HG03025 (cell line): ENCODE data around the gene NR3C1.

Experiments
- ATAC-seq: cut with Tn5 transposase; IDR thresholded peaks from one replicate; pipeline ENCODE4 v1.9.1; 2021; ENCODE audit warnings: mild to moderate bottlenecking, moderate library complexity; ENCODE audit not compliant: unreplicated experiment, low FRiP score

Gene NR3C1

GRCh38 chr5:143373076-143373475 is 30.4 kb downstream of the NR3C1 start:
- ATAC-seq = no peak

- ATAC-seq = no peak
These were observed 31.2 kb downstream of the NR3C1 start for GRCh38 chr5:143372187-143372829.

DNA sequence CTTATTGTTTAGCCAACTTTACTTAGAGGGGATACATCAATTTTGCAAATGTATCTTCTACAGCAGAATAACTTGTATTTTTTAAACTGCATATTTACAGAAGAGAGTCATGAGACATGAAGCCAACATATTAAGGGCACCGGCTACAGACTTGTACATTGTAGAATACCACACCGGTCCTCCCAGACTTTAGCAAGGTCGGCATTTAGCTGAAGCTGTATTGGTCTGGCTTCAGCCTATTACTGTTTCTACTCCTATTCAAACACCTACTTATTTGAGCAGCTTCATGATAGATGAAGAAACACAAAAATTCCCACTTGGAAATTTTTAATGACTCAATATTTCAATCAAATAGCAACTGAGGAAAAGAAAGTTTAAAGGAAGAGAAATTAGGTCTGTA is 33.0 kb downstream of the NR3C1 start:
- no peak for ATAC-seq

GRCh38 chr5:143364061-143364460 is 39.4 kb downstream of the NR3C1 start:
- no peak for ATAC-seq

DNA sequence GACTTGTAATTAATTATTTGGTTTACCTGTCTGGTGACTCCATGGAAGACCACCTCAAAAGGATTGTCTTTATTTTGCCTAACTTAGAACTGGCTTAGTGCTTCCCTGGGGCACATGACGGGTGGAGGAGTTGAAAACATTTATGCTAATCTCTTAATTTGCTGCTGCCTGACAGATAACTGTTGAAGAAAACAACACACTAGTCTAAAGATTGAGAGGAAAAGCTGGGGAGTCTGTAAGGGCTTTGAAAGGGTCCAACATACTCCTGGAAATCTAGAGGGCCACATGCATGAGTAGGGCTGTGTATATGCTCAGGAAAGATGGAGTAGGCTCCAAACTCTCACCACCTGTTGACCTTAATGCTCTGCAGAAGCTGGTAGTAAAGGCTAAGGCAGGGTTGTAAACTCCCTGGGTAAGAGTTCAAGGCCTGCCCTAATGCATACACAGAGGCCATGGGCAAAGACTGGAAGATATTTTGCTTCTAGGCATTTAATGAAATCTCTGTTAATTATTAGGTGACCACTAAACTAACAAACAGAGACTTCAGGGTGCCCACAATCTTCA is 40.7 kb downstream of the NR3C1 start:
- no peak for ATAC-seq

GRCh38 chr5:143361438-143361837 is 42.0 kb downstream of the NR3C1 start:
- no peak for ATAC-seq

- no peak for ATAC-seq
These were observed 42.7 kb downstream of the NR3C1 start for GRCh38 chr5:143360755-143361154.

- no peak for ATAC-seq
These were observed 43.6 kb downstream of the NR3C1 start for GRCh38 chr5:143359869-143360268.

DNA sequence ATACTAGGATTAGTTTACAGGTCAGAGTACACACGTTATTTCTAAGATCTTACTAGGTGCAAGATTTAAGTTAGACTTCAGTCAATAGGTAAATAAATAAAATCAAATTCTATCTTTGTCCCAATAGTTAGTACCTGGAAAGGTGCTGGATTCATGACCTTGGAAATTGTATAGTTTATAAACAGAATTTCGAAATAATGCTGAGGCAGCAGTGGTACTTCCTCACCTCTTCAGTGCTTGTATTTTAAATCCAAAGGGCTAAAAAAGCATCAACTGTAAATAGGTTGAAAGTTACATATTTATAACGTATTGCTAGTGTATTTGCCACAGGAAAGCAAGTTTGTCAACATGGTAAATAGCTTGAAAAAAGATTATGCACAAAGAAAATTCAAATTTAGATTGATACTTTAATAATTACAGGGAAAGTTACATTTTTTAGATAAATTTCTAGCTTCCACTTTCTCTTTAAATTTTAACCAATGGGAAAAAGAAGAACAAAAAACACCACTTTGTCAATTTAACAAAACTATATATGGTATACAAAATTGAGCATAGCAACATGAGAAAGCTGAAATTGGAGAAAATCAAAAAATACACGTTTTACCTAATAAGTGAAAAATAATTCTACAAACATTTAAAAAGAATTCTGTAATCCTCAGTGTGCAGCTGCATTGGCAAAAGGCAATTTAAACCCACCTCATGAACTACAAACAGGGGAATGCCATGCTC is 46.5 kb downstream of the NR3C1 start:
- no peak for ATAC-seq

DNA sequence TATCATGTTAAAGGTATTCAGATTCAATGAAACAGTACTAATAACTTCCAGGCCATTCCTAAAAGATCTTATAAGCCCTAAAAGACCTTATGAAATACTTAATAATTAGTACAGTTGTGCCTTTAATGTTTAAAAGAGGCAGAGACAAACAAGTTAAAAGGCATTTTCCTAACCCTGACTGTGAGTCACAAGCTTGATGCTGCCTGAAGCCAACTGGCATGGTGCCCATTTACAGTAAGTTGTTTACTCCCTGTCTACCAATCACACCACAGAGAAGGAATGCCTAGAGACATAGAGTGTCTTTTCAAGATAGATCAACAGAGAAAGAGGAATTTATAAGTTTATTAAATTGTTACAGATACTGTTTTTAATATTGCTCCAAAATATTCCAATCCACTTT is 47.8 kb downstream of the NR3C1 start:
- ATAC-seq = no peak

- no peak for ATAC-seq
These were observed 49.5 kb downstream of the NR3C1 start for GRCh38 chr5:143354025-143354424.

GRCh38 chr5:143352691-143353090 is 50.8 kb downstream of the NR3C1 start:
- no peak for ATAC-seq

- no peak for ATAC-seq
These were observed 52.5 kb downstream of the NR3C1 start for GRCh38 chr5:143350751-143351602.

- ATAC-seq = no peak
These were observed 53.1 kb downstream of the NR3C1 start for GRCh38 chr5:143350341-143350740.

DNA sequence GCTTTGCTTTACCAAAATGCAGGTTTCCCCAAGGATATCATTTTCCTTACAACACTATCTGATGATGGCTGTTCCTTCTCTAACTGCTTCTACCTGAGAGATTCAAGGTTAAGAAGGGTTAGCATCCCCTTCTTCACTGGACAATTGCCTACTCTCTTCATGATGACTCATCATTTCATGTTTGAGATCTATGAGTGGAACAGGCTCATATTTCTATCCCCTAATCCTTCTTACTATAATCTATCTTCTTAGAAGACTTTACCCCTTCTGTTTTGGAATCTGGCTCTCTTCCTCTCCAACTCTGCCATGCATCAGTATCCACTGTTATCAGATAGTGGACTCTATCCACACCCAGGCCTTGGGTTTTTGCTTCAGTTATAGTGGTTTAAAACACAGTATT is 54.3 kb downstream of the NR3C1 start:
- ATAC-seq = no peak

- no peak for ATAC-seq
These were observed 55.7 kb downstream of the NR3C1 start for GRCh38 chr5:143347698-143348344.

GRCh38 chr5:143347046-143347445 is 56.4 kb downstream of the NR3C1 start:
- no peak for ATAC-seq

- ATAC-seq = no peak
These were observed 57.6 kb downstream of the NR3C1 start for GRCh38 chr5:143345671-143346440.

DNA sequence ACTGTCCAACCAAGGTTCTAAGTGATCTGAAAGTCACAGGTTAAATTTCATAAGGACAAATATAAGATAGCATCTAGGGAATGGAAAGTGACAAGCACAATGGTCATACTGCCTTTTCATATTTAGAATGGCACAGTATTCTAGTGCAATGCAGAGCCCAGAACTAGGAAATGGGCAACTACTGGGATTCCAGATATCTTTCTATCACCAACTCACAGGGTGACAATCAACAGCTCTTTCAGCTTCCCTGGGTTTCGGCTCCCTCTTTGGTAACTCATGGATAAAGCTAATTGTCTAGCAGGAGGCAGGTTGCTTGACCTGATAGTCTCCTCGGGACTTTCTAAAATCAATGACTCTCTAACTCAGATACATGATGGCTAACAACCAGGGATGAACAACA is 60.4 kb downstream of the NR3C1 start:
- ATAC-seq = no peak

GRCh38 chr5:143342607-143343006 is 60.9 kb downstream of the NR3C1 start:
- ATAC-seq = no peak
